Measurements from ENCODE around the gene SPATA46.

GRCh38 chr1:162370161-162370560 is 6.5 kb downstream of the SPATA46 start:
- no peak for TF ChIP-seq CTCF (optimal IDR thresholded peaks at IDR 0.05 in 1 of 3, IDR thresholded peaks at IDR 0.05 in 1 of 3, conservative IDR thresholded peaks at IDR 0.05 in 1 of 3; ENCODE audit: extremely low read depth in 1 of 3, insufficient read depth in 2 of 3, low read length in 3 of 3)
- TF ChIP-seq EZH2 (IDR thresholded peaks at IDR 0.05; ENCODE audit: low read length) = no peak

Measured in keratinocyte (primary cell).